Epithelial cell of proximal tubule (primary cell): ENCODE results near the gene TP53I11. TPM values are rescaled to one million over a fixed set of nuclear protein-coding genes. Genes with fewer than 3 reads are reported as not detected.

Experiments used
- DNase-seq: peaks from one replicate; pipeline ENCODE4 v3.0.0-alpha.2; 2011; ENCODE audit warnings: low read depth
- H3K4me3 ChIP-seq: 2 replicates; pipeline ENCODE4 v1.5.1; 2011; ENCODE audit warnings: low read depth, mild to moderate bottlenecking, low read length
- CTCF ChIP-seq: conservative IDR thresholded peaks from 2 replicates; pipeline ENCODE4 v1.5.1; 2012; ENCODE audit warnings: low read depth, mild to moderate bottlenecking, low read length
- total RNA-seq: library from RNA; depleted of rRNA; stranded (reverse); fragments of >200 nt; gene quantifications from 2 replicates; pipeline ENCODE4 v1.2.3, GENCODE V29; 2015

Gene TP53I11
- total RNA-seq, 1 donor from 2014 or later, result 34.4 TPM

GRCh38 chr11:44944181-44944852 lies 6.4 kb downstream of the TP53I11 start:
- H3K4me3 ChIP-seq, result no peak overlapping the region
- no peak for DNase-seq
- TF ChIP-seq CTCF, result no peak

GRCh38 chr11:44943696-44944095 lies 7.0 kb downstream of the TP53I11 start:
- no peak for DNase-seq
- H3K4me3 ChIP-seq, result no peak overlapping the region
- no peak for TF ChIP-seq CTCF

GRCh38 chr11:44943118-44943517 lies 7.6 kb downstream of the TP53I11 start:
- no peak overlapping the region for H3K4me3 ChIP-seq
- TF ChIP-seq CTCF, result no peak
- no peak for DNase-seq

GRCh38 chr11:44942029-44942955 lies 8.4 kb downstream of the TP53I11 start:
- TF ChIP-seq CTCF, result no peak
- DNase-seq, result no peak
- no peak overlapping the region for H3K4me3 ChIP-seq

GRCh38 chr11:44941259-44942021 lies 9.2 kb downstream of the TP53I11 start:
- TF ChIP-seq CTCF, result no peak
- no peak overlapping the region for H3K4me3 ChIP-seq
- no peak for DNase-seq

GRCh38 chr11:44940835-44941234 lies 9.8 kb downstream of the TP53I11 start:
- no peak overlapping the region for H3K4me3 ChIP-seq
- DNase-seq, result no peak
- no peak for TF ChIP-seq CTCF
